Immature natural killer cell (primary cell): ENCODE measurements around the gene PLXNA2. TPM values are rescaled to one million over a fixed set of nuclear protein-coding genes. Genes with fewer than 3 reads are reported as not detected.

Experiments used
- DNase-seq, 3 donors: peaks; one replicate each; pipeline ENCODE4 v3.0.0; 2022; ENCODE audit warnings: mixed read lengths in 1 of 3
- H3K27ac Mint-ChIP-seq, 6 donors: one replicate each; pipeline ENCODE4 v1.8.0; 2020; ENCODE audit warnings: mixed read lengths in 6 of 6, mild to moderate bottlenecking in 5 of 6, inconsistent platforms in 4 of 6, moderate library complexity in 3 of 6
- H3K27me3 Mint-ChIP-seq, 3 donors: one replicate each; pipeline ENCODE4 v1.8.0; 2020 to 2021; ENCODE audit warnings: low read depth in 3 of 3, mild to moderate bottlenecking in 3 of 3, mixed read lengths in 3 of 3, moderate library complexity in 3 of 3, inconsistent platforms in 1 of 3
- H3K36me3 Mint-ChIP-seq, 3 donors: one replicate each; pipeline ENCODE4 v1.8.0; 2020; ENCODE audit warnings: mixed read lengths in 3 of 3, inconsistent platforms in 2 of 3, mild to moderate bottlenecking in 2 of 3
- H3K4me1 Mint-ChIP-seq, 2 donors: one replicate each; pipeline ENCODE4 v1.8.0; 2020; ENCODE audit warnings: inconsistent platforms in 2 of 2, mild to moderate bottlenecking in 2 of 2, mixed read lengths in 2 of 2, moderate library complexity in 1 of 2
- H3K4me3 Mint-ChIP-seq, 5 donors: one replicate each; pipeline ENCODE4 v1.8.0; 2020; ENCODE audit warnings: mild to moderate bottlenecking in 5 of 5, mixed read lengths in 5 of 5, inconsistent platforms in 3 of 5, moderate library complexity in 3 of 5
- H3K9me3 Mint-ChIP-seq, 6 donors: one replicate each; pipeline ENCODE4 v1.8.0; 2020; ENCODE audit warnings: mild to moderate bottlenecking in 6 of 6, mixed read lengths in 6 of 6, inconsistent platforms in 4 of 6, moderate library complexity in 3 of 6
- polyA plus RNA-seq, 3 donors: library from polyadenylated mRNA; unstranded; fragments of 300-500 nt; fragmentation: Illumina TruSeq; gene quantifications; one replicate each; pipeline ENCODE4 v1.2.3, GENCODE V29; 2021

Gene PLXNA2
- polyA plus RNA-seq, 3 donors from 2014 or later, result 0.22 TPM; not detected in 2

DNA sequence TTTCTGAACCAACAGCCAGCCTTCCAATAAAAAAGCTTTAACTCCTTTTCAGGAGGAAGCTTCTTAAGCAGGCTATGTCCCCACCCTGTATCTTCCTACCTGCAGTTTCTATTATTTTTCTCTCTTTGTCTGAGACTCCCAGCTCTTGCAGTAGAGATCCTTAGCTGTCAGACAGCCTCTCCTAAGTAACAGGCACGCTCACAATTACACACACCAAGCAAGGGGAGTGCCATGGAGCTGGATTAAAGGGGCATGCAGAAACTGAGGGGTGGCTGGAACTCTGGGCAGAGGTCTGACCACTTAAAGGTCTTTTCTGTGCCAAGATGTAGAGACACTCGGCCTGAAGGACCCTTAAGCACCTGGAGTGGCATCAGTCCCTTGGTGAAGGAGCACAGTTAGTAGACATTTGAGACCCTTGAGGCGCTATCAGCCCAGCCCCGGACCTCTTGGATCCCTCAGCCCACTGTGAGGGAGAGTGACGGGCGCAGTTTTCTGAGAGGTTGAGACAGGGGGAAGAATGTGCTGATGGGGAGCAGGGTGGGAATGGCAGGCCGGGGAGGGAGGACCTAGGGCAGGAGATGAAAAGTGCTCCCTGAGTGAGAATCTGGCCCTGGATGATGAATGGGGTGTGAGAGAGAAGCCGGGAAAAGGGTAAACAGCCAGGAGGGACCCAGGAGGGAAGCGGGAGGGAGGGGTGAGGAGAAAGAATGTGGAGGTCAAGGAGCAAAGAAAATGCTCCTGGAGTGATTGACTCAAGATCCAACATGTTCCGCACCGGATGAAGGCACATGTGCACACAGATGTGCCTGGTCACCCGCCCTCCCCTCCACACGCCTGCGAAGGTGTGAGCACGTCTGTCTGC is 13.3 kb downstream of the PLXNA2 start:
- Mint-ChIP-seq H3K27ac (no peak overlapping the region), H3K9me3 (no peaks in the 10 kb centered on the region), H3K4me3 (no peak overlapping the region), H3K4me1 (peaks cover 6% of the 10 kb centered on the region in 2 donors), H3K27me3 (peaks cover 3 to 14% (median 3%) of the 10 kb centered on the region in 3 donors), H3K36me3 (no peaks in the 10 kb centered on the region)
- no peak for DNase-seq

DNA sequence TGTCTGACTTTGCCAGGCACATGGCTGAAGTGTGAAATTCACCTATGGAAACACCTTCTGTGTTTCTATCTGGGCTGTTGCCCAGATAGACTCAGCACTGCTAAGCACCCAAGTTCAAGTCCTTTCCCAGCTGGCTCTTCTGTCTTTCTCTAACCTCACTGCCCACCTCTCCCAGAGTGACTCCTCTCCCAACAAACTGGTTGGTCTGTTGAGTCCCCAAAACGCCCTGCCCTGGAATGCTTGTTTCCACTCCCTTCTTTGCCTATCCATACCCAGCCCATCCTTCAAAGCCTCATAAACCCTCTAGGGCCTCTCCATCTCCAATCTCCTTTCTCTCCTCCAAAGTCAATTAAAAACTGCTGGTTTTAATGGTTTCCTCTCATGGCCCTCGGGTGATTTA is 15.6 kb downstream of the PLXNA2 start:
- Mint-ChIP-seq H3K4me1 (no peaks in the 10 kb centered on the region), H3K9me3 (no peaks in the 10 kb centered on the region), H3K36me3 (no peaks in the 10 kb centered on the region), H3K27me3 (peaks cover 3 to 5% (median 4%) of the 10 kb centered on the region in 3 donors), H3K4me3 (no peak overlapping the region), H3K27ac (no peak overlapping the region)
- no peak for DNase-seq

DNA sequence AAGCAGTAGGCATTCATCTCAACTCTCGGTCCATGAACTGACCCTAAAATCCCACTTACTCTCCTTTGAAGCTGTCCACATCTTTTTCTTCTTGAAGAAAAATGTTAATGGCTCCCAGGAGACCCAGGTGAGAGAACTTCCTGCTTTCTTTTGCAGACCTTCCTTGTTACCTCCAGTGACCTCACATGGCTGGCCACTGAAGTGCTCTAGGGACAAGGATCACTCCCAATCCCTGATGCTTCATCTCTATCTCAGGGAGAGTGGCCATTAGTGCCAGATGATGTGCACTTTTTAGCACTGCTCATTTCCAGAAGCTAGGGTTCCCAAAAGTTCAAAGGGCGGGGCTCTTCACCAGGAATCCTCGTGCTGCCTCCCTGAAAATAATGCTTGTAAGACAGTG is 16.2 kb downstream of the PLXNA2 start:
- Mint-ChIP-seq H3K27me3 (peaks cover 4 to 8% (median 5%) of the 10 kb centered on the region in 3 donors), H3K9me3 (no peaks in the 10 kb centered on the region), H3K4me3 (no peak overlapping the region), H3K4me1 (no peaks in the 10 kb centered on the region), H3K27ac (no peak overlapping the region), H3K36me3 (no peaks in the 10 kb centered on the region)
- no peak for DNase-seq

- no peak overlapping the region for H3K27ac Mint-ChIP-seq
- H3K27me3 Mint-ChIP-seq, result peaks cover 4 to 8% (median 5%) of the 10 kb centered on the region in 3 donors
- DNase-seq, result no peak
- H3K4me3 Mint-ChIP-seq, result no peak overlapping the region
- H3K4me1 Mint-ChIP-seq, result no peaks in the 10 kb centered on the region
- no peaks in the 10 kb centered on the region for H3K9me3 Mint-ChIP-seq
- no peaks in the 10 kb centered on the region for H3K36me3 Mint-ChIP-seq
Measured at GRCh38 chr1:208227366-208227765, 16.8 kb downstream of the PLXNA2 start.

DNA sequence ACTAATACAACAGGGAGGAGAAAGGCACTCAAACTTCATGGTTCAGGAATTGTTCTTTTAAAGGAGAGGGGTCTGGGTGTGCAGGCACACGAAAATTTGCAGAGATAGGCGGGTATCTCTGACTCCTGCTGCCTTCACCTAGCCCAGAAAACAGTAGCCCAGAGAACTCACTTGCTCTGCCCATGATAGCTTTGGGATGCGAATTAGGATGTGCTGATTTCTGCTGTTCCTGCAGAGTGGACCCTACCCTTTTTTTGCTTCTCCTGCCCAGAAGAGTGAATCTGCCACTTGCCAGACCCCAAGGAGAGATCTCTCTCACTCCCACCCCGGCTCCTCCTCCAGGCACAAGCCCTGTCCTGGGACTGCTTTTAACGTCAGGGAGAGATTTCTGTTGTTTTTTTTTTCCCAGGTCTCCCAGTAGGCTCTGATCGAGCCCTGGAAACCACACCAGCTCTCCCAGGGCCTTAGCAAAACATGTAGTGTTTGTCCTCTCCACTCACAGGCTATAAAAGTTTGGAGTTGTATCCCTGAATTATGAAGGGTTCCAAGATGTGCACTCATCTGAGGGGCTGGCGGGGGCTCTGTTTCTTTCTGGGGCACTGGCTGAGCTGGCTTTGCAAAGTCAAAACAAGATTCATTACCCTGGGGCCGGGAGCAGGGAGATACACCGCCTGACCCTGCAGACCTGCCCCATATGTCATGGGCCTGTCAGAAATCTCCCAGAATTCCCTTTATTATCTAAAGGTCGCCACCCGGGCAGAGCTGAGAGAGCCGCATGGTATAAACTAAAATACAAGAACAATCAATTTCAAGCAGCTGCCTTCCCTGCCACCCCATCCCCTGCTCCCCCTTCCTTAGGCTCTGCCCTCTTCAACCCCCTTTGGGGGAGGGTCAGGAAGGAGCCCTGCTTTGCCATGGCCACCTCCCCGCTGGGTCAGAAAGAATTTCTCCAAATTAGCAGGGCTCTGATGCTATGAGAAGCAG is 17.9 kb downstream of the PLXNA2 start:
- Mint-ChIP-seq H3K36me3 (no peaks in the 10 kb centered on the region), H3K27ac (no peak overlapping the region), H3K9me3 (no peaks in the 10 kb centered on the region), H3K4me1 (no peaks in the 10 kb centered on the region), H3K4me3 (no peak overlapping the region), H3K27me3 (peaks cover 7 to 10% (median 8%) of the 10 kb centered on the region in 3 donors)
- DNase-seq, result no peak

- Mint-ChIP-seq H3K27ac (no peak overlapping the region), H3K36me3 (no peaks in the 10 kb centered on the region), H3K4me1 (peaks cover 0 to 2% of the 10 kb centered on the region in 2 donors), H3K9me3 (no peaks in the 10 kb centered on the region), H3K4me3 (no peak overlapping the region), H3K27me3 (peaks cover 7 to 11% (median 7%) of the 10 kb centered on the region in 3 donors)
- no peak for DNase-seq
Measured at GRCh38 chr1:208224192-208224713, 19.9 kb downstream of the PLXNA2 start.

DNA sequence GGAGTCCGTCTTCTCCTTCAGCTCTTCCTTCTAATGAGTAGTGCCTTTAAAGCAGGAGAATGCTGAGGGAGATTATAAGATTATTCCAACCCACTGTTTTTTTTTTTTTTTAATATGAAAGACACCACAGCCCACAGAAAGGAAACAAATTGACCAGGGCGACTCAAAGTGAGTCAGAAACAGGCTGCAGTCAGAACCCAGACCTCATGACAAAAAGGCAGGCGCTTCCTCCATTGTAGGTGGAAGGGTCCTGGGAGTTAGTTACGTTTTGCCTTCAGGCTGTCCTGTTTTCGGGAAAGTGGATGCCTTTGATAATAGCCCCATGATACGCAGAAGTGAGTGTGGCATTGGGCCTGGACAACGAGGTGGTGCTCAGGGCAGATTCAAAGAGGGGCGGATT is 21.0 kb downstream of the PLXNA2 start:
- no peak overlapping the region for H3K27ac Mint-ChIP-seq
- H3K4me3 Mint-ChIP-seq, result no peak overlapping the region
- peaks cover 0 to 2% of the 10 kb centered on the region in 2 donors for H3K4me1 Mint-ChIP-seq
- DNase-seq, result no peak
- peaks cover 7 to 11% (median 10%) of the 10 kb centered on the region in 3 donors for H3K27me3 Mint-ChIP-seq
- H3K9me3 Mint-ChIP-seq, result no peaks in the 10 kb centered on the region
- H3K36me3 Mint-ChIP-seq, result no peaks in the 10 kb centered on the region

GRCh38 chr1:208222376-208223126 is 21.6 kb downstream of the PLXNA2 start:
- no peak overlapping the region for H3K4me3 Mint-ChIP-seq

GRCh38 chr1:208221291-208221622 is 22.9 kb downstream of the PLXNA2 start:
- Mint-ChIP-seq H3K9me3 (no peaks in the 10 kb centered on the region), H3K4me1 (peaks cover 0 to 2% of the 10 kb centered on the region in 2 donors), H3K36me3 (peaks cover 0 to under 1% (median 0%) of the 10 kb centered on the region in 3 donors), H3K27ac (no peak overlapping the region), H3K27me3 (peaks cover 7 to 10% (median 8%) of the 10 kb centered on the region in 3 donors), H3K4me3 (no peak overlapping the region)
- no peak for DNase-seq

More at GRCh38 chr1:208222376-208223126, 21.6 kb downstream of the PLXNA2 start:
- DNase-seq, result no peak
- Mint-ChIP-seq H3K27me3 (peaks cover 7 to 11% (median 10%) of the 10 kb centered on the region in 3 donors), H3K27ac (no peak overlapping the region), H3K9me3 (no peaks in the 10 kb centered on the region), H3K4me1 (peaks cover 0 to 2% of the 10 kb centered on the region in 2 donors), H3K36me3 (no peaks in the 10 kb centered on the region)

DNA sequence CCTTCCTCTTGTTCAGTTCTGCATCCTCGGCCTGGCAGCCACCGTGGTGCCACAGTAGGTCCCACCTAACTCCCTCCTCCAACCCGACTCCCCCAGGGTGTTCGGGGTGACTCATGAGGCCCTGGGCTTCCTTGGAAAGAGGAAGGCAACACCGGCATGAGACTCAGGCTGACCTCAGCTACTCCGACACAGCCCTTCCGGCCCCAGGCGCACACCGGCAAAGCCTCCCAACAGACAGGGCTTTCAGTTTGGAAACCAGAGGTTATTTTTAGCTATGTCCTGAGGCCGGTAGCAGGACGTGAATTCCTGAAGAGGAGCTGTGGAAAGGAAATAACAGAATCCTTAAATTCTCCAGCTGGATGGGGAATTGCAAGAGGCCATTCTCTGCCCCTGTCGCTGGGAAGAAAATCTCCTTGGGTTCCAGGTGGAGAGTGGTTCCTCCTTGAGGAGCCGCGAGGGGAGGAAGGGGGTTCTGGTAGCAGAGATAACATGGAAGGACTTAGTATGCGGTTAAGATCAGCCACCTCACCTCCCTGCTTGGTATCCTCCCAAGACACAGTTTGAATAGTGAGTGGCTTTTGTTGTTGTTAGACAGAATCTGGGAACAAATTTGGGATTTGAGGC is 24.4 kb downstream of the PLXNA2 start:
- H3K9me3 Mint-ChIP-seq, result no peaks in the 10 kb centered on the region
- H3K27ac Mint-ChIP-seq, result no peak overlapping the region
- peaks cover 0 to 2% of the 10 kb centered on the region in 2 donors for H3K4me1 Mint-ChIP-seq
- H3K4me3 Mint-ChIP-seq, result no peak overlapping the region
- H3K27me3 Mint-ChIP-seq, result peaks cover 4 to 14% (median 8%) of the 10 kb centered on the region in 3 donors
- peaks cover 0 to 11% (median 9%) of the 10 kb centered on the region in 3 donors for H3K36me3 Mint-ChIP-seq
- DNase-seq, result no peak

- H3K4me1 Mint-ChIP-seq, result peaks cover 0 to 2% of the 10 kb centered on the region in 2 donors
- H3K9me3 Mint-ChIP-seq, result no peaks in the 10 kb centered on the region
- DNase-seq, result no peak
- peaks cover 4 to 14% (median 8%) of the 10 kb centered on the region in 3 donors for H3K27me3 Mint-ChIP-seq
- no peak overlapping the region for H3K27ac Mint-ChIP-seq
- H3K36me3 Mint-ChIP-seq, result peaks cover 0 to 11% (median 9%) of the 10 kb centered on the region in 3 donors
- H3K4me3 Mint-ChIP-seq, result no peak overlapping the region
Measured at GRCh38 chr1:208219098-208219658, 25.0 kb downstream of the PLXNA2 start.

DNA sequence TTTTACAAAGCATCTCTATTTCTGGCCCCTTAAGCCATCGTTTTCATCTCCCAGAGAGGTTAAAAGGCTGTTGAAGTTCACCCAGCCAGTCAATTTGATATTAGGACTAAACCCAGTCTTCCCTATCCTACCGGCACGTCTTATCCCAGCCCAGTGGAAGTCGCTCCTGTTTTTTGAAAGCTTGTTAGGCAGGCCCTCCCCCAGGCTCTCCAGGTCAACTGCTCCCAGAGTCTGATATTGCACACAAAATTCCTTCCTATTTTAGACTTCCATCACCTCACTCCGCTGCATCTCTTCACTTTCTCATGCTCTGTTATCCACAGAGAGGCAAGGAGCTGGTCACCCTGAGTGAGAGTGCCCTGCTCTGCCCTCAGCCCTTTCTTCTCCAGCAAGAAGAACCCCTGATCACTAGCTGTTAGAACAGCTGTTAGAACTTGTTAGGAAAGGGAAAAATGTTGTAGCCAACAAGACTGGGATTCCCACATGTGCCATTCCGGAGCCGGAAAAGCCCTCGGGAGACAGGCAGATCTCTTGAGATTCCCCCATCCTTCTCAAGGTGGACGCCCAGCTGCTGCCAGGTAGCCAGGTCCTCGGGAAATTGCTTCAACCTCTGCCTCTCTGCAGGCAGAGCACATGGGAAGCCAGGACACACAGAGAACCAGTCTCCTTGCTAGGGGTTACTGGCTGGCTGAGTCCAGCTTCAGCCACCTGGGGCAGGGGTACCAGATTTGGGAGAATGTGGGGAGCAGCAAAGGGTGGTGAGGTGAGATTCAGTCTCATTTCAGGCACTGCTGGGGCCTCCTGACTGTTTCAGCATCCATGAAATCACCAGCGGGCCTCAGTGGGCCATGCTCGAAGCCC is 25.7 kb downstream of the PLXNA2 start:
- DNase-seq, result no peak
- no peaks in the 10 kb centered on the region for H3K9me3 Mint-ChIP-seq
- H3K27ac Mint-ChIP-seq, result no peak overlapping the region
- H3K27me3 Mint-ChIP-seq, result peaks cover 4 to 14% (median 8%) of the 10 kb centered on the region in 3 donors
- peaks cover 0 to 11% (median 9%) of the 10 kb centered on the region in 3 donors for H3K36me3 Mint-ChIP-seq
- peaks cover 0 to 2% of the 10 kb centered on the region in 2 donors for H3K4me1 Mint-ChIP-seq
- H3K4me3 Mint-ChIP-seq, result no peak overlapping the region
